GM12878 (cell line): ENCODE results near the gene DRAP1. TPM values are rescaled to one million over a fixed set of nuclear protein-coding genes. Genes with fewer than 3 reads are reported as not detected.
A peak's percentile ranks its signal among the peaks of the same experiment; 100 is the strongest.

Experiments
- ASH2L ChIP-seq: fragments of 300-600, 200-600 bp; sonication (generic); IDR thresholded peaks from 2 replicates; pipeline ENCODE4 v1.6.1; 2017; ENCODE audit warnings: low read depth, mild to moderate bottlenecking, borderline replicate concordance
- CTCF ChIP-seq, 3 experiments: IDR thresholded peaks in 2 of 3; conservative IDR thresholded peaks in 1 of 3; 2 replicates each; pipeline ENCODE4 v1.5.1; 2011; ENCODE audit warnings: low read depth in 3 of 3, low read length in 3 of 3, mild to moderate bottlenecking in 3 of 3, control low read depth in 2 of 3, moderate library complexity in 2 of 3, inconsistent platforms in 1 of 3, mixed read lengths in 1 of 3; ENCODE audit not compliant: control insufficient read depth in 2 of 3, insufficient read depth in 1 of 3; ENCODE audit errors: extremely low read depth in 1 of 3
- CUX1 ChIP-seq: IDR thresholded peaks from 2 replicates; pipeline ENCODE4 v1.6.1; 2012; ENCODE audit warnings: improper control_type of control experiment, low read depth, low read length; ENCODE audit not compliant: insufficient replicate concordance
- E4F1 ChIP-seq: fragments of 450-650 bp; IDR thresholded peaks from 2 replicates; pipeline ENCODE4 v1.6.1; 2018; ENCODE audit warnings: borderline replicate concordance, mild to moderate bottlenecking; ENCODE audit not compliant: partially characterized antibody
- MYC ChIP-seq: IDR thresholded peaks from 2 replicates; pipeline ENCODE4 v1.6.1; 2011; ENCODE audit warnings: mild to moderate bottlenecking, low read length, moderate library complexity, inconsistent platforms; ENCODE audit not compliant: insufficient read depth, insufficient replicate concordance, insufficient read length, severe bottlenecking
- NFYB ChIP-seq: IDR thresholded peaks from 2 replicates; pipeline ENCODE4 v1.6.1; 2011; ENCODE audit warnings: low read depth, mild to moderate bottlenecking, low read length, improper control_type of control experiment, moderate library complexity; ENCODE audit not compliant: insufficient read depth
- RUNX3 ChIP-seq: IDR thresholded peaks from 2 replicates; pipeline ENCODE4 v1.6.1; 2012; ENCODE audit warnings: low read length, inconsistent platforms
- SIX5 ChIP-seq: IDR thresholded peaks from 2 replicates; pipeline ENCODE4 v1.6.1; 2011; ENCODE audit warnings: mild to moderate bottlenecking, low read depth, low read length, moderate library complexity; ENCODE audit not compliant: severe bottlenecking
- STAT3 ChIP-seq: IDR thresholded peaks from 2 replicates; pipeline ENCODE4 v1.6.1; 2011; ENCODE audit warnings: low read depth, low read length, improper control_type of control experiment
- USF1 ChIP-seq: IDR thresholded peaks from 2 replicates; pipeline ENCODE4 v1.6.1; 2011; ENCODE audit warnings: borderline replicate concordance, low read depth, mild to moderate bottlenecking, moderate library complexity, mixed read lengths, low read length; ENCODE audit not compliant: insufficient read depth; ENCODE audit errors: extremely low read length
- YY1 ChIP-seq: IDR thresholded peaks from 2 replicates; pipeline ENCODE4 v1.6.1; 2011; ENCODE audit warnings: low read depth, mild to moderate bottlenecking, low read length
- ZBTB4 ChIP-seq: fragments of 450-650 bp; formaldehyde crosslinking; IDR thresholded peaks from 2 replicates; pipeline ENCODE4 v1.4.0; 2022; ENCODE audit warnings: mild to moderate bottlenecking, moderate library complexity
- polyA plus RNA-seq, 11 experiments: library from polyadenylated mRNA; depleted of rRNA in 4 of 11; unstranded in 6 of 11; stranded (reverse) in 5 of 11; fragments of >200 nt; fragmentation: Nextera tagmentation in 4 of 11; fragmentation: Illumina TruSeq in 1 of 11; extraction: Ambion mirVana in 4 of 11; extraction: Trizol in 1 of 11; gene quantifications; 1 replicate in 1 of 11; 2 replicates in 10 of 11; pipeline versions ENCODE4 v1.2.1 to v1.2.3, GENCODE V29; 2011 to 2016; ENCODE audit warnings: inconsistent platforms in 2 of 11, missing spikeins in 2 of 11, low read depth in 1 of 11
- total RNA-seq, 4 experiments: library from RNA; depleted of rRNA in 3 of 4; stranded (reverse); fragments of >200 nt in 3 of 4; fragmentation: Illumina TruSeq in 1 of 4; extraction: Trizol in 1 of 4; gene quantifications; 2 replicates each; pipeline versions ENCODE4 v1.2.1 to v1.2.3, GENCODE V29; 2013 to 2021

The DRAP1 gene
- total and polyA plus RNA-seq, 10 of the 15 experiments (the other 5 are each of a cell fraction or from before 2014, with no cell fraction given), result 9.4 to 163 (median 114) TPM

- TF ChIP-seq ZBTB4 (CRISPR knock-in tag) (no peak), SIX5 (no peak), MYC (peak; percentile 90), E4F1 (no peak), YY1 (peak; percentile 67; the same call in 1 of the 2 replicates), ASH2L (0 out of 2 replicates have a peak, but pooled peaks have one; percentile 46), NFYB (peak; percentile 42; the same call in 1 of the 2 replicates), STAT3 (no peak), CUX1 (no peak), RUNX3 (no peak), CTCF (IDR thresholded peaks at IDR 0.05 in 2 of 3, conservative IDR thresholded peaks at IDR 0.05 in 1 of 3; ENCODE audit: control insufficient read depth in 2 of 3, extremely low read depth in 1 of 3, insufficient read depth in 1 of 3, low read depth in 3 of 3, low read length in 3 of 3) (peak in 2 of 3 experiments; percentile 4 to 8; a peak in 2 of 6 replicates), USF1 (no peak)
These were observed 28.7 kb upstream of the DRAP1 start, which contains the start of gene CCDC85B (continued) for GRCh38 chr11:65890324-65891218.
